ENCODE results near the gene TBL3. TPM values are rescaled to one million over a fixed set of nuclear protein-coding genes. Genes with fewer than 3 reads are reported as not detected.
A peak's percentile ranks its signal among the peaks of the same experiment; 100 is the strongest.
"Not testable (repeated sequence)": the region's sequence is repeated elsewhere in the genome, so short reads cannot be mapped to it uniquely, and the experiment has no call there.

TBL3 gene
- total RNA-seq, 2 experiments from 2014 or later: 36.5 to 38.0 TPM

GRCh38 chr16:1960665-1961630 lies 10.9 kb upstream of the TBL3 start:
- no peaks in the 10 kb centered on the region for H3K9me3 Mint-ChIP-seq
- peaks cover 43% of the 10 kb centered on the region for H3K36me3 Mint-ChIP-seq (ENCODE audit: low read depth)
- peak; percentile 44 for DNase-seq
- H3K27me3 Mint-ChIP-seq (ENCODE audit: low read depth): no peaks in the 10 kb centered on the region
- H3K4me3 Mint-ChIP-seq: peak overlapping the region; percentile 96
- H3K27ac Mint-ChIP-seq: peak overlapping the region; percentile 87
- CTCF ChIA-PET: interaction anchor here (1.0 kb wide), 1 partner anchor 14 kb away, joined by 3 read pairs; no protein-coding TSS in a partner anchor
- intact Hi-C loops (cut with micrococcal nuclease): no loop called here
- H3K4me1 Mint-ChIP-seq (ENCODE audit: low read depth): peaks cover 41% of the 10 kb centered on the region

- intact Hi-C loops (cut with micrococcal nuclease): no loop called here
Measured at GRCh38 chr16:1961651-1962067, 10.2 kb upstream of the TBL3 start.

GRCh38 chr16:1962161-1963153 lies 9.4 kb upstream of the TBL3 start:
- H3K9me3 Mint-ChIP-seq; H3K27me3 Mint-ChIP-seq (ENCODE audit: low read depth); intact Hi-C loops (cut with micrococcal nuclease); DNase-seq: not testable (repeated sequence)
- CTCF ChIA-PET: interaction anchor here (1.3 kb wide), 1 partner anchor 9 kb away, joined by 5 read pairs; the partner anchor contains the start of gene TBL3
- H3K27ac Mint-ChIP-seq: peak overlapping the region; percentile 92
- peaks cover 42% of the 10 kb centered on the region for H3K4me1 Mint-ChIP-seq (ENCODE audit: low read depth)
- peaks cover 44% of the 10 kb centered on the region for H3K36me3 Mint-ChIP-seq (ENCODE audit: low read depth)
- H3K4me3 Mint-ChIP-seq: peak overlapping the region; percentile 97

More at GRCh38 chr16:1961651-1962067, 10.2 kb upstream of the TBL3 start:
- H3K9me3 Mint-ChIP-seq: no peaks in the 10 kb centered on the region
- DNase-seq: peak; percentile 30
- peaks cover 44% of the 10 kb centered on the region for H3K36me3 Mint-ChIP-seq (ENCODE audit: low read depth)
- no peaks in the 10 kb centered on the region for H3K27me3 Mint-ChIP-seq (ENCODE audit: low read depth)
- H3K4me3 Mint-ChIP-seq: peak overlapping the region; percentile 97
- peak overlapping the region; percentile 62 for H3K27ac Mint-ChIP-seq
- CTCF ChIA-PET: no interaction called here
- H3K4me1 Mint-ChIP-seq (ENCODE audit: low read depth): peaks cover 42% of the 10 kb centered on the region

- Mint-ChIP-seq H3K27me3 (ENCODE audit: low read depth) (no peaks in the 10 kb centered on the region), H3K4me1 (ENCODE audit: low read depth) (peaks cover 42% of the 10 kb centered on the region), H3K36me3 (ENCODE audit: low read depth) (peaks cover 44% of the 10 kb centered on the region), H3K4me3 (peak overlapping the region; percentile 97), H3K27ac (peak overlapping the region; percentile 92), H3K9me3 (no peaks in the 10 kb centered on the region)
- CTCF ChIA-PET: interaction anchor here (0.7 to 1.3 kb wide), 2 partner anchors 8 to 18 kb away, joined by 5 to 6 read pairs; partner anchors contain the start of gene TBL3
- peak; percentile 32 for DNase-seq
- intact Hi-C loops (cut with micrococcal nuclease): loop anchor here (1.0 to 2.0 kb wide), 6 partner anchors 8 to 191 kb away; partner anchors contain the start of genes GFER, MSRB1, TBL3 and TRAF7
Measured at GRCh38 chr16:1963806-1964505, 7.9 kb upstream of the TBL3 start.

GRCh38 chr16:1964506-1965395 lies 7.1 kb upstream of the TBL3 start, which contains the start of gene RPS2:
RPS2 (minus strand) TSS chr16:1964826; CDS start chr16:1964625, 201 bp downstream.
- no peaks in the 10 kb centered on the region for H3K9me3 Mint-ChIP-seq
- intact Hi-C loops (cut with micrococcal nuclease): loop anchor here (1.0 to 2.0 kb wide), 6 partner anchors 8 to 191 kb away; partner anchors contain the start of genes GFER, MSRB1, TBL3 and TRAF7
- H3K27ac Mint-ChIP-seq: peak within 1 kb of the TSS; percentile 95
- peaks cover 42% of the 10 kb centered on the region for H3K4me1 Mint-ChIP-seq (ENCODE audit: low read depth)
- peak; percentile 99 for DNase-seq
- peaks cover 44% of the 10 kb centered on the region for H3K36me3 Mint-ChIP-seq (ENCODE audit: low read depth)
- CTCF ChIA-PET: interaction anchor here (1.2 kb wide), 1 partner anchor 39 kb away, joined by 4 read pairs; no protein-coding TSS in a partner anchor
- no peaks in the 10 kb centered on the region for H3K27me3 Mint-ChIP-seq (ENCODE audit: low read depth)
- H3K4me3 Mint-ChIP-seq: peak within 1 kb of the TSS; percentile 97

GRCh38 chr16:1965396-1966001 lies 6.4 kb upstream of the TBL3 start:
- Mint-ChIP-seq H3K36me3 (ENCODE audit: low read depth) (peaks cover 41% of the 10 kb centered on the region), H3K9me3 (no peaks in the 10 kb centered on the region), H3K27ac (peak overlapping the region; percentile 95), H3K27me3 (ENCODE audit: low read depth) (no peaks in the 10 kb centered on the region), H3K4me3 (peak overlapping the region; percentile 97), H3K4me1 (ENCODE audit: low read depth) (peaks cover 41% of the 10 kb centered on the region)
- intact Hi-C loops (cut with micrococcal nuclease): loop anchor here (2.0 kb wide), 2 partner anchors 19 to 43 kb away; partner anchors contain the start of genes GFER and ZNF598
- no peak for DNase-seq
- CTCF ChIA-PET: interaction anchor here (1.2 to 1.4 kb wide), 2 partner anchors 14 to 39 kb away, joined by 3 to 4 read pairs; no protein-coding TSS in a partner anchor

GRCh38 chr16:1966460-1966859 lies 5.4 kb upstream of the TBL3 start, which contains the start of gene RNF151:
RNF151 (plus strand) TSS chr16:1966856; CDS start chr16:1966882, 26 bp downstream.
- Mint-ChIP-seq H3K4me3 (peak within 1 kb of the TSS; percentile 97), H3K4me1 (ENCODE audit: low read depth) (peaks cover 41% of the 10 kb centered on the region), H3K9me3 (no peaks in the 10 kb centered on the region), H3K27ac (peak within 1 kb of the TSS; percentile 95), H3K36me3 (ENCODE audit: low read depth) (peaks cover 38% of the 10 kb centered on the region), H3K27me3 (ENCODE audit: low read depth) (no peaks in the 10 kb centered on the region)
- CTCF ChIA-PET: interaction anchor here (1.2 to 1.4 kb wide), 2 partner anchors 15 to 38 kb away, joined by 3 to 4 read pairs; no protein-coding TSS in a partner anchor
- intact Hi-C loops (cut with micrococcal nuclease): no loop called here
- DNase-seq: no peak

GRCh38 chr16:1968146-1968953 lies 3.5 kb upstream of the TBL3 start:
- Mint-ChIP-seq H3K27ac (no peak overlapping the region), H3K4me1 (ENCODE audit: low read depth) (peaks cover 40% of the 10 kb centered on the region), H3K9me3 (no peaks in the 10 kb centered on the region), H3K36me3 (ENCODE audit: low read depth) (peaks cover 25% of the 10 kb centered on the region), H3K4me3 (no peak overlapping the region), H3K27me3 (ENCODE audit: low read depth) (no peaks in the 10 kb centered on the region)
- intact Hi-C loops (cut with micrococcal nuclease): no loop called here
- CTCF ChIA-PET: no interaction called here
- no peak for DNase-seq

- H3K27ac Mint-ChIP-seq: no peak overlapping the region
- no peaks in the 10 kb centered on the region for H3K27me3 Mint-ChIP-seq (ENCODE audit: low read depth)
- intact Hi-C loops (cut with micrococcal nuclease): loop anchor here (1.0 kb wide), 2 partner anchors 8 to 190 kb away; partner anchors contain the start of genes NUBP2, RPS2 and SPSB3
- peaks cover 27% of the 10 kb centered on the region for H3K36me3 Mint-ChIP-seq (ENCODE audit: low read depth)
- H3K4me3 Mint-ChIP-seq: peak overlapping the region; percentile 91
- DNase-seq: no peak
- peaks cover 28% of the 10 kb centered on the region for H3K4me1 Mint-ChIP-seq (ENCODE audit: low read depth)
- CTCF ChIA-PET: no interaction called here
- H3K9me3 Mint-ChIP-seq: no peaks in the 10 kb centered on the region
Measured at GRCh38 chr16:1972490-1972877, 631 bp downstream of the TBL3 start.
